ENCODE results near the gene BRF1. TPM values are rescaled to one million over a fixed set of nuclear protein-coding genes. Genes with fewer than 3 reads are reported as not detected.

Gene BRF1
- total RNA-seq, 4 donors from 2014 or later: 77.6 to 114 (median 99.5) TPM

DNA sequence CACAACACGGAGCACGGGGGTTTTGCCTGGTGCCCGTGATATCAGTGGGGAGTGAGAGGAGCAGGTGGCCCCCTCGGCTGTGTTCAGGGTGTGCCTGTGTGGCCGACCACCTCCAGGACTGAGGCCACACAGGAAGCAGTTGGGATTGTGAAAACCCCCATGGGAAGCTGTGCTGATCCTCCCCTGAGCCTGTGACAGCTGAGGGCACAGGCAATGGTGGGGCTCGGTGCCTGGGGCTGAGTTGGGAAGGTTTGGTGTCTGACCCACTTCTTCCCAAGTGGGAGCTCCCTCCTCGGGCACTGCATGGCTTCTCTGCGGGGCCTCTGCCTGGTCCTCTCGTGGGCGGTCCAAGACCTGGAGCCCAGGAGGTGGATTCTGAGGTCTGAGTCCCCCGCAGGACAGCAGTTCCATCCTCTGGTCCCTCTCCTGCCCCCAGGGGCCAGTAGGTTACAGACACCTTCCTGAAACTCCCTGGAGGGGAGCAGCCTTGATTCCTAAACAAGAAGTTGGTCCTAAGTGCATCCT lies 31.6 kb upstream of the BRF1 start:
- 71 to 82% methylated on average over 9 to 11 of the region's 11 CpGs for WGBS, 2 donors
- H3K36me3 ChIP-seq: peaks cover 0 to 5% (median 0%) of the 10 kb centered on the region in 3 donors
- TF ChIP-seq EP300 (IDR thresholded peaks at IDR 0.05): no peak
- no peak for TF ChIP-seq POLR2A (IDR thresholded peaks at IDR 0.05)
- TF ChIP-seq CTCF (IDR thresholded peaks at IDR 0.05): no peak

GRCh38 chr14:105331575-105332349 lies 31.0 kb upstream of the BRF1 start:
- Histone ChIP-seq H3K9me3 (peaks cover 0 to 3% (median 0%) of the 10 kb centered on the region in 4 donors), H3K4me3 (no peak overlapping the region), H3K36me3 (peaks cover 0 to 3% (median 0%) of the 10 kb centered on the region in 3 donors), H3K4me1 (peaks cover 0 to 95% (median 40%) of the 10 kb centered on the region in 4 donors), H3K27ac (peak overlapping the region in 2 of 4 donors; percentile 63 to 70), H3K27me3 (no peaks in the 10 kb centered on the region)
- TF ChIP-seq CTCF (IDR thresholded peaks at IDR 0.05) (no peak), POLR2A (IDR thresholded peaks at IDR 0.05) (no peak), EP300 (IDR thresholded peaks at IDR 0.05) (no peak)
- no peak for DNase-seq (ENCODE audit: low spot score in 2 of 2)
- WGBS, 2 donors: 83 to 84% methylated on average over 8 of the region's 8 CpGs

More for the DNA sequence above, 31.6 kb upstream of the BRF1 start:
- H3K4me1 ChIP-seq: peaks cover 0 to 96% (median 41%) of the 10 kb centered on the region in 4 donors
- H3K27me3 ChIP-seq: no peaks in the 10 kb centered on the region
- peaks cover 0 to 3% (median 0%) of the 10 kb centered on the region in 4 donors for H3K9me3 ChIP-seq
- H3K4me3 ChIP-seq: no peak overlapping the region
- H3K27ac ChIP-seq: peak overlapping the region in 1 of 4 donors; percentile 82
- DNase-seq (ENCODE audit: low spot score in 2 of 2): no peak

- 39 to 47% methylated on average over 13 of the region's 13 CpGs for WGBS, 2 donors
- H3K36me3 ChIP-seq: no peaks in the 10 kb centered on the region
- H3K9me3 ChIP-seq: peaks cover 0 to 3% (median 0%) of the 10 kb centered on the region in 4 donors
- TF ChIP-seq EP300 (IDR thresholded peaks at IDR 0.05) (no peak), POLR2A (IDR thresholded peaks at IDR 0.05) (no peak), CTCF (IDR thresholded peaks at IDR 0.05) (no peak)
- H3K4me1 ChIP-seq: peaks cover 0 to 95% (median 36%) of the 10 kb centered on the region in 4 donors
- no peaks in the 10 kb centered on the region for H3K27me3 ChIP-seq
- H3K4me3 ChIP-seq: no peak overlapping the region
- no peak for DNase-seq (ENCODE audit: low spot score in 2 of 2)
- peak overlapping the region in 2 of 4 donors; percentile 63 to 70 for H3K27ac ChIP-seq
Observed at GRCh38 chr14:105330491-105330895, 29.7 kb upstream of the BRF1 start.

DNA sequence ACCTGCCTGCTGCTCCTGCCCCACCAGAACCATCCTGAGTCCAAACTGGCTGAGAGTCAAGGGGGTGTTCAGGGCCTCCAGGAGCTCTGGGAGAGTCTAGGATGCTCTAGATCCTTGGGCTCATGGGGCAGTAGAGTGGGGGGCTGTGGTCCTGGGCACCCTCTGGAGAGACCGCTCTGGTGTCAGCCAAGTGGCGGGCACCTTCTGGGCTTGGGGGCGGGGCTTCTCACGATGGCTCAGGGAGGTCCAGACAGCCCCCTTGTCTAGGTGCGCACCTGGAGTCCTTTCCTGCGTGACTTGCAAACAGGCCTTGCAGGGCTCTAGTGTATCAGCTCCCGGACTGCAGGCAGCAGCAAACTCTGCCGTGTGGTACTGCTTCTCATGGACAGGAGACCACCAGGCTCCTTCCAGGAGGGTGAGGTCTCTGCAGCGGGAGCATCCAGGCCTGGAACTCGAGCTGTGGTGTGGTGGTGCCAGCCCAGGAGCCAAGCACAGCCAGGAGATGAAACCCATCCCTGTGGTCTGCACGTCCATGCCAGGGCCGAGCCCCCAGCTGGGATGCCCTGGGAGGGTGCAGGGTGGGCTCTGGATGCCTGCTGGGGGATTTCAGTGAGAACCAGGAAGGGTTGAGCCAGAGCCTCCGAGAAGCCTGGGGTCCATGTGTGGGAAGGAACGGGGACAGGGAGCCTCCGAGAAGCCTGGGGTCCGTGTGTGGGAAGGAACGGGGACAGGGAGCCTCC lies 28.8 kb upstream of the BRF1 start:
- no peak overlapping the region for H3K4me3 ChIP-seq
- peaks cover 0 to 3% (median 0%) of the 10 kb centered on the region in 4 donors for H3K9me3 ChIP-seq
- 74 to 83% methylated on average over 14 to 16 of the region's 17 CpGs for WGBS, 2 donors
- TF ChIP-seq POLR2A (IDR thresholded peaks at IDR 0.05): no peak
- no peak for TF ChIP-seq EP300 (IDR thresholded peaks at IDR 0.05)
- no peak for TF ChIP-seq CTCF (IDR thresholded peaks at IDR 0.05)
- DNase-seq (ENCODE audit: low spot score in 2 of 2): no peak
- peak overlapping the region in 2 of 4 donors; percentile 63 to 70 for H3K27ac ChIP-seq
- peaks cover 0 to 95% (median 36%) of the 10 kb centered on the region in 4 donors for H3K4me1 ChIP-seq
- H3K27me3 ChIP-seq: no peaks in the 10 kb centered on the region
- H3K36me3 ChIP-seq: no peaks in the 10 kb centered on the region
